Sigmoid colon (tissue), 7 donors: Measurements from ENCODE around the gene ZFYVE26. TPM values are rescaled to one million over a fixed set of nuclear protein-coding genes. Genes with fewer than 3 reads are reported as not detected.
"Not testable (repeated sequence)": the region's sequence is repeated elsewhere in the genome, so short reads cannot be mapped to it uniquely, and the experiment has no call there.

Experiments used
- DNase-seq: peaks from one replicate; pipeline ENCODE4 v3.0.0-alpha.2; 2019
- H3K27ac ChIP-seq, 4 donors: fragments of 200-600 bp; sonication (generic); one replicate each; pipeline ENCODE4 v1.5.1; 2016 to 2019; ENCODE audit warnings: mild to moderate bottlenecking in 1 of 4
- H3K27me3 ChIP-seq, 3 donors: fragments of 200-600 bp; sonication (generic); one replicate each; pipeline ENCODE4 v1.5.1; 2019; ENCODE audit warnings: mild to moderate bottlenecking in 1 of 3
- H3K36me3 ChIP-seq, 4 donors: fragments of 200-600 bp; sonication (generic); one replicate each; pipeline ENCODE4 v1.5.1; 2016 to 2019
- H3K4me1 ChIP-seq, 4 donors: fragments of 200-600 bp; sonication (generic); one replicate each; pipeline ENCODE4 v1.5.1; 2017 to 2019
- H3K4me3 ChIP-seq, 4 donors: fragments of 200-600 bp; sonication (generic); one replicate each; pipeline ENCODE4 v1.5.1; 2017 to 2019; ENCODE audit warnings: mild to moderate bottlenecking in 2 of 4, moderate library complexity in 1 of 4
- H3K9me3 ChIP-seq, 4 donors: fragments of 200-600 bp in 3 of 4; sonication (generic) in 3 of 4; one replicate each; pipeline versions ENCODE4 v1.5.1 to v1.6.1; 2013 to 2019
- CTCF ChIP-seq, 4 experiments: fragments of 450-650 bp in 3 of 4; fragments of 200-600 bp in 1 of 4; IDR thresholded peaks; one replicate each; pipeline ENCODE4 v1.5.1; 2016 to 2019; ENCODE audit warnings: antibody characterized with exemption in 4 of 4, mild to moderate bottlenecking in 3 of 4, moderate library complexity in 2 of 4
- EP300 ChIP-seq, 4 donors: sonication (generic); formaldehyde crosslinking; IDR thresholded peaks; one replicate each; pipeline ENCODE4 v1.6.1; 2017; ENCODE audit warnings: antibody characterized with exemption in 4 of 4
- POLR2A ChIP-seq, 2 donors: fragments of 450-650 bp; IDR thresholded peaks; one replicate each; pipeline ENCODE4 v1.6.1; 2016; ENCODE audit warnings: antibody characterized with exemption in 2 of 2, mild to moderate bottlenecking in 2 of 2, moderate library complexity in 2 of 2
- POLR2AphosphoS5 ChIP-seq, 4 donors: sonication (generic); formaldehyde crosslinking; IDR thresholded peaks; one replicate each; pipeline ENCODE4 v1.6.1; 2017; ENCODE audit warnings: antibody characterized with exemption in 4 of 4
- WGBS, 2 donors: extraction: QIAGEN DNeasy Blood & Tissue Kit; methylation state at CpG; one replicate each; pipeline ENCODE4 v1.1.7; 2013; 5-methylcytosine and 5-hydroxymethylcytosine counted together
- intact Hi-C: fragments of 100-400 bp; cut with DNase I; formaldehyde crosslinking; loops from one replicate; pipeline ENCODE4 v1.15.1; 2023
- polyA plus RNA-seq, 3 donors: library from polyadenylated mRNA; stranded (reverse); fragments of 200-250 nt; gene quantifications; one replicate each; pipeline ENCODE4 v1.2.3, GENCODE V29; 2013
- total RNA-seq, 4 donors: library from RNA; depleted of rRNA; stranded (reverse); fragments of >200 nt; gene quantifications; one replicate each; pipeline ENCODE4 v1.1.0, GENCODE V29; 2016
- donor health status: healthy with polysubstance abuse.
- donor health status: Bipolar disorder and iron deficiency.
- donor health status: healthy.

The ZFYVE26 gene
- total and polyA plus RNA-seq, 7 donors = 1.8 to 48.7 (median 16.6) TPM

GRCh38 chr14:67821121-67821520, 4.7 kb upstream of the ZFYVE26 start:
- TF ChIP-seq CTCF (IDR thresholded peaks at IDR 0.05) (no peak), POLR2AphosphoS5 (IDR thresholded peaks at IDR 0.05) (no peak), EP300 (IDR thresholded peaks at IDR 0.05) (no peak), POLR2A (IDR thresholded peaks at IDR 0.05) (no peak)
- no peak overlapping the region for H3K27ac ChIP-seq
- no peaks in the 10 kb centered on the region for H3K27me3 ChIP-seq
- H3K36me3 ChIP-seq = peaks cover 0 to 6% (median 0%) of the 10 kb centered on the region in 4 donors
- H3K4me3 ChIP-seq = no peak overlapping the region
- H3K4me1 ChIP-seq = peaks cover 0 to 15% (median 7%) of the 10 kb centered on the region in 4 donors
- H3K9me3 ChIP-seq = no peaks in the 10 kb centered on the region
- no peak for DNase-seq
- intact Hi-C loops = no loop called here

GRCh38 chr14:67820428-67820971, 4.1 kb upstream of the ZFYVE26 start:
- intact Hi-C loops = no loop called here
- H3K36me3 ChIP-seq = peaks cover 0 to under 1% (median 0%) of the 10 kb centered on the region in 4 donors
- no peak for TF ChIP-seq CTCF (IDR thresholded peaks at IDR 0.05)
- no peak for TF ChIP-seq POLR2AphosphoS5 (IDR thresholded peaks at IDR 0.05)
- TF ChIP-seq POLR2A (IDR thresholded peaks at IDR 0.05) = no peak
- no peak for TF ChIP-seq EP300 (IDR thresholded peaks at IDR 0.05)
- peak overlapping the region; percentile 75 to 88 (median 78) for H3K4me3 ChIP-seq
- peak overlapping the region in 2 of 4 donors; percentile 63 to 67 for H3K27ac ChIP-seq
- DNase-seq = no peak
- 5 to 19% methylated on average over 13 of the region's 13 CpGs for WGBS, 2 donors
- no peaks in the 10 kb centered on the region for H3K9me3 ChIP-seq
- H3K4me1 ChIP-seq = peaks cover 0 to 19% (median 12%) of the 10 kb centered on the region in 4 donors
- H3K27me3 ChIP-seq = no peaks in the 10 kb centered on the region

GRCh38 chr14:67819563-67820421, 3.4 kb upstream of the ZFYVE26 start, which contains the start of gene RAD51B:
RAD51B (plus strand) TSS chr14:67819779.
- 1% methylated on average over 30 of the region's 30 CpGs for WGBS, 2 donors
- TF ChIP-seq CTCF (IDR thresholded peaks at IDR 0.05) (no peak), POLR2A (IDR thresholded peaks at IDR 0.05) (peak in 1 of 2 donors; percentile 13), POLR2AphosphoS5 (IDR thresholded peaks at IDR 0.05) (peak in 3 of 4 donors; percentile 14 to 39 (median 21)), EP300 (IDR thresholded peaks at IDR 0.05) (no peak)
- peak; percentile 92 for DNase-seq
- Histone ChIP-seq H3K4me1 (peaks cover 0 to 26% (median 19%) of the 10 kb centered on the region in 4 donors), H3K27me3 (no peaks in the 10 kb centered on the region), H3K36me3 (no peaks in the 10 kb centered on the region), H3K9me3 (no peaks in the 10 kb centered on the region), H3K4me3 (peak within 1 kb of the TSS; percentile 75 to 88 (median 78)), H3K27ac (peak within 1 kb of the TSS; percentile 56 to 74 (median 65))
- intact Hi-C loops = no loop called here

- intact Hi-C loops, H3K4me3 ChIP-seq, H3K27ac ChIP-seq, DNase-seq, H3K9me3 ChIP-seq, H3K36me3 ChIP-seq, H3K27me3 ChIP-seq: not testable (repeated sequence)
- WGBS, 2 donors = 96% methylated on average over 6 of the region's 6 CpGs
- peaks cover 0 to 31% (median 26%) of the 10 kb centered on the region in 4 donors for H3K4me1 ChIP-seq
Observed at GRCh38 chr14:67818476-67818875, 2.1 kb upstream of the ZFYVE26 start.

GRCh38 chr14:67817750-67818438, 1.5 kb upstream of the ZFYVE26 start:
- 91 to 93% methylated on average over 14 of the region's 14 CpGs for WGBS, 2 donors
- Histone ChIP-seq H3K4me1 (peaks cover 0 to 31% (median 26%) of the 10 kb centered on the region in 4 donors), H3K27me3 (no peaks in the 10 kb centered on the region), H3K4me3 (no peak overlapping the region), H3K27ac (no peak overlapping the region), H3K9me3 (no peaks in the 10 kb centered on the region), H3K36me3 (peaks cover 0 to 14% (median 0%) of the 10 kb centered on the region in 4 donors)
- DNase-seq = no peak
- intact Hi-C loops = no loop called here
- no peak for TF ChIP-seq POLR2AphosphoS5 (IDR thresholded peaks at IDR 0.05)
- no peak for TF ChIP-seq POLR2A (IDR thresholded peaks at IDR 0.05)
- no peak for TF ChIP-seq CTCF (IDR thresholded peaks at IDR 0.05)
- TF ChIP-seq EP300 (IDR thresholded peaks at IDR 0.05) = no peak
